ENCODE measurements around the gene ACSL3. TPM values are rescaled to one million over a fixed set of nuclear protein-coding genes. Genes with fewer than 3 reads are reported as not detected.
"Not testable (repeated sequence)": the region's sequence is repeated elsewhere in the genome, so short reads cannot be mapped to it uniquely, and the experiment has no call there.

ACSL3 gene
- polyA plus RNA-seq, 6 donors from 2014 or later: 20.1 to 36.4 (median 29.2) TPM

- no peaks in the 10 kb centered on the region for H3K4me1 Mint-ChIP-seq
- H3K27ac Mint-ChIP-seq: no peak overlapping the region
- DNase-seq: no peak
- no peak overlapping the region for H3K4me3 Mint-ChIP-seq
- peaks cover 0 to 7% (median 0%) of the 10 kb centered on the region in 7 donors for H3K9me3 Mint-ChIP-seq
- peaks cover 0 to 8% of the 10 kb centered on the region in 2 donors for H3K36me3 Mint-ChIP-seq
- peaks cover 13 to 25% (median 25%) of the 10 kb centered on the region in 3 donors for H3K27me3 Mint-ChIP-seq
- no peak for ATAC-seq (ENCODE audit: low read depth in 2 of 2)
These were observed 20.6 kb upstream of the ACSL3 start for GRCh38 chr2:222840060-222840802.

GRCh38 chr2:222842491-222843174, 18.2 kb upstream of the ACSL3 start:
- Mint-ChIP-seq H3K9me3 (peaks cover 0 to under 1% (median 0%) of the 10 kb centered on the region in 7 donors), H3K4me1 (no peaks in the 10 kb centered on the region), H3K36me3 (peaks cover 0 to 2% of the 10 kb centered on the region in 2 donors), H3K27ac (no peak overlapping the region), H3K4me3 (no peak overlapping the region), H3K27me3 (peaks cover 7 to 20% (median 14%) of the 10 kb centered on the region in 3 donors)
- DNase-seq: no peak
- ATAC-seq (ENCODE audit: low read depth in 2 of 2): no peak

GRCh38 chr2:222844323-222844722, 16.5 kb upstream of the ACSL3 start:
- Mint-ChIP-seq H3K9me3 (no peaks in the 10 kb centered on the region), H3K27ac (no peak overlapping the region), H3K36me3 (no peaks in the 10 kb centered on the region), H3K27me3 (peaks cover 6 to 13% (median 10%) of the 10 kb centered on the region in 3 donors), H3K4me1 (no peaks in the 10 kb centered on the region), H3K4me3 (no peak overlapping the region)
- DNase-seq (no peak), ATAC-seq (ENCODE audit: low read depth in 2 of 2) (no peak)

- H3K4me3 Mint-ChIP-seq; H3K4me1 Mint-ChIP-seq; H3K36me3 Mint-ChIP-seq; H3K9me3 Mint-ChIP-seq; H3K27ac Mint-ChIP-seq; DNase-seq; ATAC-seq (ENCODE audit: low read depth in 2 of 2): not testable (repeated sequence)
- H3K27me3 Mint-ChIP-seq: peaks cover 6 to 13% (median 10%) of the 10 kb centered on the region in 3 donors
These were observed 15.5 kb upstream of the ACSL3 start for GRCh38 chr2:222845314-222845713.

- no peak for DNase-seq
- Mint-ChIP-seq H3K27me3 (peaks cover 6 to 13% (median 10%) of the 10 kb centered on the region in 3 donors), H3K27ac (no peak overlapping the region), H3K36me3 (no peaks in the 10 kb centered on the region), H3K9me3 (no peaks in the 10 kb centered on the region), H3K4me3 (no peak overlapping the region), H3K4me1 (no peaks in the 10 kb centered on the region)
- no peak for ATAC-seq (ENCODE audit: low read depth in 2 of 2)
These were observed 14.8 kb upstream of the ACSL3 start for GRCh38 chr2:222846003-222846402.

GRCh38 chr2:222848031-222848430, 12.8 kb upstream of the ACSL3 start:
- H3K27me3 Mint-ChIP-seq: peaks cover 6 to 13% (median 10%) of the 10 kb centered on the region in 3 donors
- H3K9me3 Mint-ChIP-seq; DNase-seq; H3K36me3 Mint-ChIP-seq; H3K27ac Mint-ChIP-seq; ATAC-seq (ENCODE audit: low read depth in 2 of 2); H3K4me1 Mint-ChIP-seq; H3K4me3 Mint-ChIP-seq: not testable (repeated sequence)

- Mint-ChIP-seq H3K4me1 (no peaks in the 10 kb centered on the region), H3K27ac (no peak overlapping the region), H3K4me3 (no peak overlapping the region), H3K9me3 (no peaks in the 10 kb centered on the region), H3K36me3 (no peaks in the 10 kb centered on the region), H3K27me3 (peaks cover 0 to 13% (median 5%) of the 10 kb centered on the region in 3 donors)
- ATAC-seq (ENCODE audit: low read depth in 2 of 2): no peak
- DNase-seq: no peak
These were observed 12.0 kb upstream of the ACSL3 start for GRCh38 chr2:222848862-222849261.

- Mint-ChIP-seq H3K36me3 (no peaks in the 10 kb centered on the region), H3K4me3 (peak overlapping the region in 1 of 8 donors; percentile 28), H3K27ac (no peak overlapping the region), H3K4me1 (no peaks in the 10 kb centered on the region), H3K27me3 (peaks cover 0 to 5% (median 0%) of the 10 kb centered on the region in 3 donors), H3K9me3 (no peaks in the 10 kb centered on the region)
- DNase-seq: no peak
- no peak for ATAC-seq (ENCODE audit: low read depth in 2 of 2)
These were observed 8.7 kb upstream of the ACSL3 start for GRCh38 chr2:222851956-222852617.

- ATAC-seq (ENCODE audit: low read depth in 2 of 2) (no peak), DNase-seq (no peak)
- no peaks in the 10 kb centered on the region for H3K36me3 Mint-ChIP-seq
- peaks cover 3 to 5% (median 4%) of the 10 kb centered on the region in 3 donors for H3K4me1 Mint-ChIP-seq
- H3K27me3 Mint-ChIP-seq: no peaks in the 10 kb centered on the region
- H3K9me3 Mint-ChIP-seq: no peaks in the 10 kb centered on the region
- H3K27ac Mint-ChIP-seq: no peak overlapping the region
- no peak overlapping the region for H3K4me3 Mint-ChIP-seq
These were observed 5.8 kb upstream of the ACSL3 start for GRCh38 chr2:222854773-222855700.

- no peak for DNase-seq
These were observed 837 bp upstream of the ACSL3 start for GRCh38 chr2:222859786-222860612.

GRCh38 chr2:222861411-222862105, 722 bp downstream of the ACSL3 start:
- Mint-ChIP-seq H3K36me3 (no peaks in the 10 kb centered on the region), H3K4me1 (peaks cover 9 to 17% (median 13%) of the 10 kb centered on the region in 3 donors), H3K4me3 (peak overlapping the region in 1 of 8 donors; percentile 99), H3K9me3 (no peaks in the 10 kb centered on the region), H3K27me3 (no peaks in the 10 kb centered on the region), H3K27ac (peak overlapping the region; percentile 90 to 96 (median 94))
- DNase-seq (no peak), ATAC-seq (ENCODE audit: low read depth in 2 of 2) (peak; percentile 22 to 28)

More at GRCh38 chr2:222859786-222860612, 837 bp upstream of the ACSL3 start:
- Mint-ChIP-seq H3K4me1 (peaks cover 5 to 12% (median 9%) of the 10 kb centered on the region in 3 donors), H3K4me3 (peak overlapping the region in 6 of 8 donors; percentile 81 to 92 (median 86)), H3K27me3 (no peaks in the 10 kb centered on the region), H3K27ac (peak overlapping the region in 4 of 6 donors; percentile 63 to 90 (median 69)), H3K9me3 (no peaks in the 10 kb centered on the region), H3K36me3 (no peaks in the 10 kb centered on the region)
- ATAC-seq (ENCODE audit: low read depth in 2 of 2): no peak
